ENCODE results near the gene GLS. TPM values are rescaled to one million over a fixed set of nuclear protein-coding genes. Genes with fewer than 3 reads are reported as not detected.

GLS gene
- total and polyA plus RNA-seq, 9 of the 15 experiments (the other 6 are each of a cell fraction or from before 2014, with no cell fraction given) = 13.7 to 77.5 (median 48.2) TPM

- TF ChIP-seq NR0B1 (IDR thresholded peaks at IDR 0.05; ENCODE audit: partially characterized antibody) (no peak), MYNN (IDR thresholded peaks at IDR 0.05) (no peak), MYNN (CRISPR knock-in tag; IDR thresholded peaks at IDR 0.05) (no peak), POLR2B (IDR thresholded peaks at IDR 0.05; ENCODE audit: low read depth, partially characterized antibody) (no peak), USF1 (CRISPR knock-in tag; IDR thresholded peaks at IDR 0.05) (peak; percentile 78), MAFK (IDR thresholded peaks at IDR 0.05; ENCODE audit: low read length) (no peak), TAF9B (IDR thresholded peaks at IDR 0.05; ENCODE audit: partially characterized antibody) (peak; percentile 71), MAX (CRISPR knock-in tag; IDR thresholded peaks at IDR 0.05) (peak; percentile 70), TFAM (CRISPR knock-in tag; conservative IDR thresholded peaks at IDR 0.05) (no peak), ZFP1 (CRISPR knock-in tag; IDR thresholded peaks at IDR 0.05) (no peak), CHAMP1 (IDR thresholded peaks at IDR 0.05) (no peak), ZBTB11 (CRISPR knock-in tag; IDR thresholded peaks at IDR 0.05) (no peak), FOXJ3 (CRISPR knock-in tag; IDR thresholded peaks at IDR 0.05) (no peak), MTA3 (IDR thresholded peaks at IDR 0.05; ENCODE audit: borderline replicate concordance) (peak; percentile 51; the same call in 1 of the 2 replicates), CBX2 (IDR thresholded peaks at IDR 0.05; ENCODE audit: insufficient read depth, low read length, poor library complexity, severe bottlenecking) (no peak), U2AF1 (optimal IDR thresholded peaks at IDR 0.05; ENCODE audit: low read depth, low read length) (peak; percentile 29), ZNF695 (CRISPR knock-in tag; IDR thresholded peaks at IDR 0.05) (no peak), MYC (IDR thresholded peaks at IDR 0.05; ENCODE audit: low read depth, low read length) (peak; percentile 71), MYC (CRISPR knock-in tag; IDR thresholded peaks at IDR 0.05; ENCODE audit: borderline replicate concordance, low read depth) (no peak)
Measured at GRCh38 chr2:190881598-190882410, 1.2 kb downstream of the GLS start (continued).

All from K562 (cell line).